Measurements from ENCODE around the gene PCBP3.
"Not testable (repeated sequence)": the region's sequence is repeated elsewhere in the genome, so short reads cannot be mapped to it uniquely, and the experiment has no call there.

PCBP3 gene

DNA sequence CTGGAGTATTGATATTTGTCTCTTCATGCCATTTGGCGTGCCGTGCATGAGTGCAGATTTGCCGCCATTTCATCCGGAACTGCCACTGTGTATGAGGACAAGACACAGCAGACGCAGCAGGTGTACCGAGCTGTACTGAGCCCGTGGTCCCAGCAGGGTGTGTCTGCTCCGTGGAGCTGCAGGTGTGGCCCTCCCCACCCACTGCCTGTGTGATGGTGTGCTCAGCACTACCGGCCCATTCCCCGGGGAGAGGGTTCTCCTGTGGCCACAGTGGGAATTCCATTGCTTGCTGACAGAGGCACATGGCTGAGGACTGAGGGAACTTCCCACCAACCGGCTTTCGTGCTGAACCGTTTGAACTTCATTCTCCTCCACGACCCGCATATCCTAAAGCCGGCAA lies 303.8 kb downstream of the PCBP3 start:
- DNase-seq (ENCODE audit: low read depth): no peak

GRCh38 chr21:45947716-45948255 lies 304.3 kb downstream of the PCBP3 start:
- no peak for DNase-seq (ENCODE audit: low read depth)

DNA sequence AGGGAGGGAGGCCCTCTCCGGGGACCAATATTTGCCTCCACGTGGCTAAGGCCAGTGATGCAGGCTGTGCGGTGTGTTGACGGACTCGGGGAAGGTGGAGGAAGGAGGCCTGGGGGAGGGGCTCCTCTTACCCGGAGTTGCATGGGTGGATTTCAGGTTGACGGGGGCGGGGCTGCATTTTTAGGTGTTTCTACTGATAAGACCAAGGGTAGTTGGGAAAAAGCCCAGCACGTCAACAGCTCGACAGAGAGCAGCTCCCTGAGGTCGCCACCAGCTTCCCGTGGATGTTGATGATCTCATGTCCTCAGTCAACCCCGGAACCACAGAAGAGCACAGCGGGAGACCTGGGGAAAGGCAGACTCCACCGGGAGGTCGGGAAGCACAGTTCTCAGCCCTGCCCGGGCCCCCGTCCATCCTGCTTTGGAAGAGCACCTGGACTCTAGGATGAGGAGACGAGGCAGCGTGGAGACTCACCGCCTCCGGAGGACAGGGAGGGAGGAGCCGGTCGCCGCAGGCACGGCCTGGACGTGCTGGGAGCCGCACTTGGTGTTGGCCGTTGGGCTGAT lies 305.1 kb downstream of the PCBP3 start:
- DNase-seq (ENCODE audit: low read depth): no peak

- no peak for DNase-seq (ENCODE audit: low read depth)
Measured at GRCh38 chr21:45949928-45950739, 306.6 kb downstream of the PCBP3 start.

DNA sequence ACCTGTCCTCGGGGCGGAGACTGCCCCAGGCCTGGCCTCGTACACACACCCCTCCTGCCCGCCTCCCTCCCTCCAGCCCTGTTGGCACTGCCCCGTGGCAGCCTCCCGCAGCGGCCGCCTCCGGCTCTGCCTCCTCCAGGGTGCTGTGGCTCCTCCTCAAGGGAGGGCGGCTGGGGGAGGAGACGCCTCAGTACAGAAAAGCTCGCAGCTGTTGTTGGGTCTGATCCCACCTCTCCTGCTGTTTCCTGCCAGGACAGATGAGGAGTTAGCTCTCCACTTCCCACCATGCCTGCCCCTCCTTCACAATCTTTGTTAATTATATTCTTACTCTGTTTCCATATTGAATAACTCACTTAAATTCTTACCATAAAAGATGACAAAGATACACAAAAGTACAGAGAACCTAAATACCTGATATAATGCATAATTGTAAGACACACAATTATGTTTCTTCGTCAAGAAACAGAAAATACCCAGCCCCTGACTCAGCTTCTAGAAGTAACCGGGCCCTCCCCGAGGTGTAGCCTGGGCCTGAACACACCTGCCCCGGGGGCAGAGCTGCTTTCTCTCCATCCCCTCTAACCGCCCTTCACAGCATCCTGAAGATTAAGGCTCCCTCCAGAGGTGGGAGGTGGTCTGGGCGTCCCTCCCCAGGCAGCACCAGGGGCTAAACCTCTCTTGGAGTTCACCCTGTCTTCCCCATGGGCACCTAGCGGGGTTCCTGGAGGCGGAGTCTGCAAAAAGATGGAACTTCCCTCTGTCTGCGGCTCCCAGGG lies 307.4 kb downstream of the PCBP3 start:
- DNase-seq (ENCODE audit: low read depth): peak; percentile 57

GRCh38 chr21:45951676-45952075 lies 308.2 kb downstream of the PCBP3 start:
- no peak for DNase-seq (ENCODE audit: low read depth)

DNA sequence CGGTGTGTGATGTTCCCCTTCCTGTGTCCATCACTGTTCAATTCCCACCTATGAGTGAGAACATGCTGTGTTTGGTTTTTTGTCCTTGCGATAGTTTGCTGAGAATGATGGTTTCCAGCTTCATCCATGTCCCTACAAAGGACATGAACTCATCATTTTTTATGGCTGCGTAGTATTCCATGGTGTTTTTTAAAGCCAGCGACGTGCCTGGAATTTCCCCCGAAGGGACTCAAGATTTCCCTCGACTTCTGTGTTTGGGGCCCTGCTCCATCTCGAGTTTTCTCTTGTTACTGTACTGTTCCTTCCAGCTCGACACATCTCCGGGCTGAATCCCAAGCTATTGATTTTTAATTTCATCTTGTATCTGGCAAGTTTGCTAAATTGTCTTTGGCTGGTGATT lies 309.0 kb downstream of the PCBP3 start:
- not testable (repeated sequence) for DNase-seq (ENCODE audit: low read depth)

DNA sequence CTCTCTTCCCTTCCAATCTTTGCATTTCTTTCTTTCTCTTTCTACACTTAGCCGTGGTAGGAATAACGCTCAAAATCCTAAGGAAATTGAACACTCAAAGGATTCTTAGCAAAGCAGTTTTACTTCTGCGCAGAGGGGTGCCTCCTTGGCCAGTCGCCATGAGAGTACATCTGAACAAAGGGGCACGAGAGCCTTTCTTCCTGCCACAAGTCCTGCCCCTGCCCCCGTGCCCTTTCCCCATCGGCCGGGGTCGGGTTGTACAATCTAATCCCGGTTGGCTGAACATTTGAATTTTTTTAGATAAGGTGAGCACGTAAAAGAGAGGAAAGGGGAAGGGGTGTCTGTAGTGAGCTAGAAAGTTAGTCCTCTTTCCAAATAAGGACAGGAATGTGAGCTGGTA lies 309.4 kb downstream of the PCBP3 start:
- DNase-seq (ENCODE audit: low read depth): no peak

GRCh38 chr21:45954261-45954660 lies 310.7 kb downstream of the PCBP3 start:
- peak; percentile 57 for DNase-seq (ENCODE audit: low read depth)

DNA sequence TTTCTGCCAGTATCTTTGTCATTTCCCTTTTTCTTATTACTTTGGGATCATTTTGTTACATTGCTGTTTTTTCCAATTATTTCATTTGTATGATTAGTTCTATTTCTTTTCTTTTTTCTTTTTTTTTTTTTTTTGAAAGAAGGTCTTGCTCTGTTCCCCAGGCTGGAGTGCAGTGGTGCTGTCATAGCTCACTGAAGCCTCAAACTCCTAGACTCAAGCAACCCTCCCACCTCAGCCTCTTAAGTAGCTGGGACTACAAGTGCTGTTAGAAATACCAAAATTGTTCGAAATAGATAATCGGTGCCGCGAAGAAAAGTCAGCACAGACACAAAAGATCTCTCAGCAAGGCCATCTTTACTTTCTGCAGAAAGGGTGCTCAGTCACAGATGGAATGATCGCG lies 311.4 kb downstream of the PCBP3 start:
- DNase-seq (ENCODE audit: low read depth): no peak

DNA sequence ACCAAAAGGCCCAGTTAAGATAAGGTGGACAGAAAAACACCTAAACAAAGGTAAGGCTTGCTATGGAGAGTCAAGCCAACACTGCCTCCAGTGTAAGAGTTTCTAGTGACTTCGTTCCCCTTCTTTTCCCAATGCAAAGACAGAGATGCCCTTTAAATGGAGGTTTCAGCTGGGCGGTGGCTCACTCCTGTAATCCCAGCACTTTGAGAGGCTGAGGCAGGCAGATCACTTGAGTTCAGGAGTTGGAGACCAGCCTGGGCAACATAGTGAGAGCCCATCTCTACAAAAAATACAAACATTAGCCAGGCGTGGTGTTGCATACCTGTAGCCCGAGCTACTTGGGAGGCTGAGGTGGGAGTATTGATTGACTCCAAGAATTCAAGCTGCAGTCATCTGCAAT lies 314.0 kb downstream of the PCBP3 start:
- DNase-seq (ENCODE audit: low read depth): no peak

GRCh38 chr21:45957981-45958600 lies 314.6 kb downstream of the PCBP3 start:
- DNase-seq (ENCODE audit: low read depth): peak; percentile 68

GRCh38 chr21:45959182-45959581 lies 315.7 kb downstream of the PCBP3 start:
- no peak for DNase-seq (ENCODE audit: low read depth)

DNA sequence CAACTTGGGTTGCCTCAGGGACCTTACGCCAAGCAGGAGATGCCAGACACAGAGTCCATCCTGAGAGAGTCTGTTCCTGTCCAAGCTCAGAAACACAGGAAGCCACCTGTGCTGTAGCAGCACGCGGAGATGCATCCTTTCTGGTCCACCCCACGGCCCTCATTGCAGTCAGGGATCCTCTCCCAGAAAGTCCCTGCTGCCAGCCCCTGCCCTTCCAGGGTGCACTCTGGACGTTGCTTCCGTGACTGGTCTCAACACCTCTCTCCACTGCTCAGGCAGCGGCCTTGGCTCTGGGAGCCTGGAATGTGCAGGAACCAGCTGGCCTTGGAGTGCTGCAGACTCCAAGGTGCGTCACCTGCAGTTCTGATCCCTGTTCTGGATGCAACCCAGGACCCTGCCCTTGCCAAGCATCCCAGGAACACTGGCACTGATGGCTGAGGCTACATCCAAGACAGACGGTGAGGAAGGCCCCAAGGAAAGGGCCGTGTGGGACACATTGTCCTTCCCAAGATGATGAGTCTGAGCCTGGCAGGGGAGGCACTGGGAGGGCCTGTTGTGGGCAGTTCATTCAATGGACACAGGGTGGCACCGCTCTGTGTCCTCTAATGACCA lies 316.4 kb downstream of the PCBP3 start:
- no peak for DNase-seq (ENCODE audit: low read depth)

GRCh38 chr21:45961408-45961807 lies 317.9 kb downstream of the PCBP3 start:
- not testable (repeated sequence) for DNase-seq (ENCODE audit: low read depth)

GRCh38 chr21:45962531-45963231 lies 319.2 kb downstream of the PCBP3 start:
- DNase-seq (ENCODE audit: low read depth): no peak

GRCh38 chr21:45963232-45963570 lies 319.7 kb downstream of the PCBP3 start:
- DNase-seq (ENCODE audit: low read depth): peak; percentile 46

GRCh38 chr21:45964649-45965048 lies 321.1 kb downstream of the PCBP3 start:
- no peak for DNase-seq (ENCODE audit: low read depth)

GRCh38 chr21:45965084-45965809 lies 321.7 kb downstream of the PCBP3 start:
- no peak for DNase-seq (ENCODE audit: low read depth)

DNA sequence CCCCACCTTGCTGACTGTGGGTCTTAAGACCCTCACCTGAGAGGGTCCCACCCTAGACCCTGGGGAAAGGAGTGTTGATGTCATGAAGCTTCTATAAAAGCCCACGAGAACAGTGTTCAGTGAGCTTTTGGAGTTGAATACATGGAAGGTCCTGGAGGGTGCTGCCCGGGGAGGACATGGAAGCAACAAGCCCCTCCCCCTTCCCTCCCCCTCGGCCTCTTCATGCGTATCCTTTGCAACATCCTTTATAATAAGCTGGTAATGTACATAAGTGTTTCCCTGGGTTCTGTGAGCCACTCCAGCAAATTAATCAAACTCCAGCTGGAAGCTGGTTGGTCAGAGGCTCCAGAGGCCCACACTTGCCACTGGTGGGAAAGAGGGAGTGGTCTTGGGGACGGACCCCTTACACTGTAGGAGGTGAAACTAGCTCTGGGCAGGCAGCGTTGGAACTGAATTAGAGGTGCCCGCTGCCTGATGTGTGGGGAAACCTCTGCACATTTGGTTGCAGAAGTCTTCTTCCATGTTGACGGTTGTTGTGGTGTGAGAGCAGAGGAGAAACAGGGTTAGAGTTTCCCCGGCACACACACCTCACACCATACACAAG lies 323.4 kb downstream of the PCBP3 start:
- no peak for DNase-seq (ENCODE audit: low read depth)
